Stimulated activated CD8-positive, alpha-beta memory T cell treated with anti-CD3 and anti-CD28 coated beads, Interleukin-12 subunit alpha, Interleukin-12 subunit beta, amount 100 ng/mL, for 1 hour (primary cell): ENCODE data around the gene FOXP2.

Experiments
- DNase-seq: peaks from one replicate; pipeline ENCODE4 v3.0.0-alpha.2; 2020; ENCODE audit warnings: low read depth

FOXP2 gene

DNA sequence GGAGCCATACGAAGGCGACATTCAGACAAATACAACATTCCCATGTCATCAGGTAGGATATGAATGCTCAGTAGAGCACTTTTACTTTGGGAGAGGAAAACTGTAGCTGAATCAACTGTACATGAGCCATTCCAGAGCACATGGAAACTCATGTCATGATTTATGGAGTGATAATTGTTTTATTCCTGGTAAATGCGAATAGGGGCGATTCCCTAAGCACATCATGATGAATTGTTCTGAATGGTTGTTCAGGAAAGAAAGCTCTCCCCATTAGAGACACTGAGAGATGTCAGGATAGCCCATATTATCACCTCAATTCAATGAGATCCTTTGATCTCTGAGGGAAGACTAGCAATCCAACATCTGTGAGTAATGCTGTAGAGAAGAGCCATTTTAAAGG lies 243.6 kb downstream of the FOXP2 start:
- DNase-seq: no peak

DNA sequence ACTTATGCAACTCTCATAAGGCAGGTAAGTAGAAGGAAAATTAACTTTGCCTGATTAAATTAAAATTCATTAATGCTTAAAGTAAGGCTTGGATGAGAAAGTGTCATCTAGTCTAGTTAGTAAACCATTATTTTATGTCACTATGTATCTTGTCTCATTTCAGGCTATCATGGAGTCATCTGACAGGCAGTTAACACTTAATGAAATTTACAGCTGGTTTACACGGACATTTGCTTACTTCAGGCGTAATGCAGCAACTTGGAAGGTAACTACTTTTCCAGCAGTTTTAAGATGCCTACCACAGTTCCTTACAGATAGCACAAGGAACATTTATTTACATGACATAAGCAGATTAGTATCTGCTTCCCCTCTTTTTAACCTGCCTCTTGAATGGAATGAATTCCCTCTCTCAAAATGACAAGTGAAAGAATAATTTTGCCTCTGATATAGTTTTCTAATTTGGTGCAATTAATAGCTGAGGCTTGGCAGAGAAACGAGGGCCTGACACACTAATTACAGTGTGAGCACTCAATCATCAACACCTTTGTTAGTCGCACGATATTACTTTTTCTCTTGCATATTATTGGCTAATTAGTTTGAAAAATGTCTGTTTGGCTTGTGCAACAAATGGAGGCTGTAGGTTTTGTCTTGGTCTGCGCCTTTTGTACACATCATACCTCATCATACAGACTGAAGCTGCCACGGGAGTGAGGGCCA lies 245.0 kb downstream of the FOXP2 start:
- no peak for DNase-seq

GRCh38 chr7:114660126-114660486 lies 245.5 kb downstream of the FOXP2 start:
- DNase-seq: no peak

GRCh38 chr7:114660753-114661152 lies 246.1 kb downstream of the FOXP2 start:
- DNase-seq: no peak

GRCh38 chr7:114662002-114662677 lies 247.5 kb downstream of the FOXP2 start:
- no peak for DNase-seq

DNA sequence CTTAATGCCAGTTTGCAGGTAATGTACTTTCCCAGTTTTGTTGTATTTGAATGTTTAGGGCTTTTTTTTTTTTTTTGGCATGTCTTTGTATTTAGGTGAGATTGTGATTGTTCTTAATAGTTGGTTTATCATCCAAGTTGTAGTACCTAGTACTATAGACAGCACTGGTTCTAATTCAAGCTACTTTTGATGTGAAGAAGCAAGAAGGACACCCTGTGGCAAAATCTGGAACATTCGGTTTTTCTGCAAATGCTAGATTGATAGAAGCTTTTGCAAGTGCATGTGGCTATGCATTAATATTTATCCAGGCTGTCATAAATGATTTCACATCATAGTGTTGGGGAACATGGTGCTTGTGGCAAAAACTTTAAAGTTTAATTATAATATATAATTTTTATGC lies 248.9 kb downstream of the FOXP2 start:
- no peak for DNase-seq

- no peak for DNase-seq
Measured at GRCh38 chr7:114670676-114671075, 256.1 kb downstream of the FOXP2 start.

DNA sequence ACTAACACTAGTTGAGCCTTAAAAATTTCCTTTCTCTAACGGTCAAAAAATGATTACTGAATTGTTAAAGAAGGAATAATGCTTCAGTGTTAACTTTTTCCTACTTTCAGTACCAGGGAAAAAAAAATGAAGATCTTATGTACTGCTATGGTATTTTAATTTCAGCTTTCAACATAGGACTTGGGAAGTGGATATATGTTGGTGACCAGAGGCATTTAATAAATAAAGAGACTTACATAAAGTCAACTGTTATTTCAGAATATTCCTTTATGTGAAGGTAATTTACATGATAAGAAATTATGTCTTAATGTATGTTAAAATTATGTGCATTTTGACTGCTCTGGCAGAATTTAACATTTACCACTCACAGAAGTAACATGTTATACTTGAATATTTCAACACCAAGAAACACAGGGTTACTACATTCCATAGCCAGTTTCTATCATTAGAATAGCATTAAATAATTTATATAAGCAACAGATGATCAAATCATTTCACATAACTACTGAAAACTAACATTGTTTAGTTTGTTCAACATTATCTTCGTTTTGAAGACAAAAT lies 257.0 kb downstream of the FOXP2 start:
- no peak for DNase-seq

GRCh38 chr7:114678116-114678515 lies 263.5 kb downstream of the FOXP2 start:
- no peak for DNase-seq

DNA sequence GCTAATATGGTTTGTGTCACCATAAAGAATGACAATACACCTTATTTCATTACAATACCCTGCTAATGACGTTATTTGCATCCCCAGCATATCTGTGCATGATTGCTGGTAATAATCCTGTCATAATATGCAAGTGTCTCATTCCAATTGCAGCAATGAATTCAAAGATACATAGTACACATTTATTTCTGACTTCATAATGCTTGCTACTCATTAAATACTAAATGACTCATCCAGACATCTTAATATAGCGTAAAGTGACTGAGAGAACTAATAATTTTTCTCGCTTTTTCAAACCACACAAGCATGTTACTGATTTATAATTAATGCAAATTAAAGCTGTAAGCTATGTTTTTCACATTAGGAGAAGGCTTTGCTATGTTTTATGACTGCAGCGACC lies 272.6 kb downstream of the FOXP2 start:
- DNase-seq: no peak

DNA sequence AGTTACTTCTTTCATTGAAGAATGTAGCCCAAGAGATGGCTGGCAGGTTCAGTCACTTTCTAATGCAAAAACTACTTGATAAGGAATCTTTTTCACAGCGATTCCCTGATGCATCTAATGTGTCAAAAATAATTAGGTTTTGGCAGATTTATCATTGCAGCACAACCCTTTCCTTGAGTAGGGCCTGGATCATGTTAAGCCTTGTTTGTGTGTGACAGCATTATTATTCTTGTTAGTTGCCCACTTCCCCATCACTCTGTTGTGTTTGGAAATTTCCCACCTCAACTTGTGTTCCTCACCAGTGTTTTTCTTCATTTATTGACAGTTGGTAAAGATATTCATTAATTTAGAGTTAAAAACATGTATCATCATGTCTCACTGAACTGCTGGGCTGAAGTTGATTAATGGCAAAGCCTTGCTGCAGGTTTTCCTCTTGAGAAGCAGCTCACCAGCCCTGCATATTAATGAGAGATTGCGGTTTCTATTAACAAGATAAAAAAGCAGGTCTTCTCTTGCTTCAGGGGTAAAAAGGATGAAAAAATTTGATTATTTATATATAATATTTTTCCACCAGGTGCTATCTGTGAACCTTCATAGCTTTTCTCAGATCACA lies 273.9 kb downstream of the FOXP2 start:
- no peak for DNase-seq

GRCh38 chr7:114689406-114689805 lies 274.8 kb downstream of the FOXP2 start:
- no peak for DNase-seq

DNA sequence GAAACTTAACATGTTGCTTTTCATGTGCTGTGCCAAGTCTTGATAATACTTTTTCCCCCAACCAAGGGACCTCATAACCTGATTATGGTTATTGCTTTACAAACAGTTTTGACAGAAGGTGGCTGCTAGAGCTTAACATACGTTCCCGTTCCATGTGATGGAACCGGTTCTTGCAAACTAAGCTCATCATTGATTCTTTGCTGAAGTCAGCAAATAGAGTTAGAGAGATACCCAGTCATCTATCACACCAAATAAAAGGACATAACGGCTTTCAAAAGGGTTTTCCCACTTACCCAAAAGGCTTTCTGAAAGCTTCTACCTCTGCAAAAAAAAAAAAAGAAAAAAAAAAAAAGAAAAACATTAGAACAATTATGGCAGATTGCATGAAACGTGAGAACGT lies 277.0 kb downstream of the FOXP2 start:
- no peak for DNase-seq

DNA sequence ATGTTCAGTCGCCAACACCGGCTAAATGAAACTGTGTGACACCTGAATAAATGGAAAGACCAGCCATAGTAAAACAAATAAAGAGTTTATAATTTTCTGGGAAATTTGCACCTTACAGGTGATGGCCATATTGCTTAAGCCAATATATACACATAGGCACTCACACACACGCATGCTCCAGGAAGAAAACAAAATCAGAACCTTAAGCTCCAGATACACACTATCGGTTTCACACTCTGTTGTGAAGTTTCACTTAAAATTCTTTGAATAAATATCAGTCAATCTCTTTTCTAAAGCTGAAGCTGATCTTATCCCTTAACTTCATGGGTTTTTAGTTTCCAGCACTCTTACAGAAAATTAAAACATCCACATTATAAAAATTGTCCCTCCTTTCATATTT lies 280.6 kb downstream of the FOXP2 start:
- DNase-seq: no peak

GRCh38 chr7:114700247-114700928 lies 285.8 kb downstream of the FOXP2 start:
- DNase-seq: no peak

GRCh38 chr7:114703677-114704076 lies 289.1 kb downstream of the FOXP2 start:
- no peak for DNase-seq

DNA sequence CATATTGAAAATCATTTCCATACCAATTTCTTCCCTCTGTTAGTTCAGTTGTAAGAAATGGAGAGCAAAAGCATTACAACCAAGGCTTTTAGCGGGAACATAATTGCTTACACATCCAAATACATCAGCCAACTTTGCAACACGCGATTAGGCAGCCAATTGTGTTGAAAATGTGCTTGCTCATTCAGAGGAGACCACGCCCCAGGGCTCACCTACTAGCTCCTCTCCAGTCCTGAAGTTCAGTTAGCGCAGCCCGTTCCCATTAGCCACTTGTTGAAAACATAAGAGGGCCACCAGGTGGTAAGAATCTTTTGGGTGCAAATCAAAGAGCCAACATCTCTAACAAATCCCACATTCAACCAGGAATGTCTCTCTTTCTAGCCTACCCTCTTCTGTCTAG lies 294.0 kb downstream of the FOXP2 start:
- DNase-seq: no peak

DNA sequence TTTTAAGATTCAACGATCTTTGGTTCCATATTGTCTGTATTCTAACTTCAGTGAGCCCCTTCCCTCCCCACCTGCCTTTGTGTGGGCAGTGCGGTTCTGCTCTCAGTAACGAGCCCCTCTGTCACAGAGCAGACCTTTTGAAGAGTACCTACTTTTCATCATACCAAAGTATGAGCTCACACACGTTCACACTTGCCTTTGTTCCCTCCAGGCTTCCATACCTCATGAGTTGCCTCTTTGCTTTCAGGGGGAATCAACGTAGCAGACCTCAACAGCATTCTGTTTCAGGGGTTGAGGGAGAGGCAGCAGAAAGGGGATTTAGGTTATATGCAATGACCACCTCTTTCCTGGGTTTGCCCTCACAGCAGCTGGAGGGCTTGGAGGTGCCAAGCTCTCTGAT lies 295.9 kb downstream of the FOXP2 start:
- DNase-seq: no peak

GRCh38 chr7:114711241-114711640 lies 296.6 kb downstream of the FOXP2 start:
- DNase-seq: no peak

DNA sequence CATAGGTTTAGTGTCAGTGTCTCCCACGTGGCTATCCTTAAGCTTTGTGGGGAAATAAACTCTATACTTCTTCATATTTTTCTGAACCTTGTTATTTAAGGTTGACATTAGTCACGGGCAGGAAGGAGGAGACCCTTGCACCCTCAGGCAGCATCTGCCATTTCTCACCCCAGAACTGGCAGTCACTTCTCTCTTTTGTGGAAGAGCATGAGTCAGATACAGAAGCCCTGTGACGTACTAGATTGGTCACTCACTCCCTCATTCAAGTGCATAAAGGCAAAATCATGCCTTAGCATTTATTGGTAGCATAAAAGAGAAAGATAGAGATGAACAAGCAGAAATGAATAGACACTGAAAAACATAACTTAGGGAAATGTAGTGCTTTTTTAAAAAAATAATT lies 301.3 kb downstream of the FOXP2 start:
- no peak for DNase-seq

DNA sequence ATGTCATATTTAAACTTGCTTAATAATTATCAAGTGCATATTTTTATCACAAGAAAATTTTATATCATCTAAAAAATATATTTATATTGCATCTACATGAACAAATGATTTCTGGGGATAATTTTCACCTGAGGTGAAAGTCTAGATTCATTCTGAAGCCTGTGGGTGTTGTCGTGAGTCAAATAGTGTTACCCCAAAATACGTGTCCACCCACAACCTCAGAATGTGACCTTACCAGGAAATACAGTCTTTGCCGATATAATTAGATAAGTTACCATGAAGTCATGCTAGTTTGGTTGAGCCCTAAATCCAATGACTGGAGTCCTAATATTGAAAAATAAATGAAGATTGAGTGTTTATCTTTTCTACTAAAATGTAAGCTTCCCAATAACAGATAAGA lies 304.2 kb downstream of the FOXP2 start:
- DNase-seq: no peak

GRCh38 chr7:114720725-114721124 lies 306.1 kb downstream of the FOXP2 start:
- DNase-seq: no peak

GRCh38 chr7:114722562-114722961 lies 307.9 kb downstream of the FOXP2 start:
- DNase-seq: no peak
